CD14-positive monocyte (primary cell): ENCODE data around the gene RTN4R. TPM values are rescaled to one million over a fixed set of nuclear protein-coding genes. Genes with fewer than 3 reads are reported as not detected.

Experiments
- DNase-seq, 3 donors: peaks; one replicate each; pipeline ENCODE4 v3.0.0-alpha.2; 2011 to 2022
- H2AFZ ChIP-seq: 2 replicates; pipeline ENCODE4 v1.6.0; 2012; ENCODE audit warnings: mild to moderate bottlenecking, low read depth, low read length, inconsistent platforms; ENCODE audit not compliant: insufficient read depth, poor library complexity, severe bottlenecking
- H3K27ac ChIP-seq, 2 donors: 1 replicate in 1 of 2; 2 replicates in 1 of 2; pipeline ENCODE4 v1.5.1; 2012 to 2013; ENCODE audit warnings: low read length in 2 of 2, control low read depth in 1 of 2, inconsistent platforms in 1 of 2, low read depth in 1 of 2, mild to moderate bottlenecking in 1 of 2
- H3K27me3 ChIP-seq, 2 donors: one replicate each; pipeline versions ENCODE4 v1.6.0 to v1.6.1; 2011 to 2013; ENCODE audit warnings: low read length in 2 of 2; ENCODE audit not compliant: control insufficient read depth in 2 of 2, insufficient read depth in 2 of 2
- H3K36me3 ChIP-seq, 2 donors: replicated peaks in 1 of 2; 1 replicate in 1 of 2; 2 replicates in 1 of 2; pipeline versions ENCODE4 v1.5.1 to v1.6.1; 2012 to 2013; ENCODE audit warnings: low read length in 2 of 2, control low read depth in 1 of 2, inconsistent platforms in 1 of 2, mild to moderate bottlenecking in 1 of 2; ENCODE audit not compliant: insufficient read depth in 2 of 2, control insufficient read depth in 1 of 2
- H3K4me1 ChIP-seq, 2 donors: 1 replicate in 1 of 2; 2 replicates in 1 of 2; pipeline versions ENCODE4 v1.5.1 to v1.6.1; 2012 to 2013; ENCODE audit warnings: low read length in 2 of 2, control low read depth in 1 of 2, inconsistent platforms in 1 of 2, mild to moderate bottlenecking in 1 of 2, moderate library complexity in 1 of 2; ENCODE audit not compliant: insufficient read depth in 2 of 2, control insufficient read depth in 1 of 2
- H3K4me2 ChIP-seq: replicated peaks from 2 replicates; pipeline ENCODE3; 2012; ENCODE audit warnings: low read length, moderate library complexity, mild to moderate bottlenecking; ENCODE audit not compliant: poor library complexity, severe bottlenecking; ENCODE audit errors: extremely low read depth
- H3K4me3 ChIP-seq, 3 experiments: fragments of 200-600 bp in 1 of 3; sonication (generic) in 1 of 3; replicated peaks in 1 of 3; 1 replicate in 2 of 3; 2 replicates in 1 of 3; pipeline ENCODE4 v1.5.1; 2011 to 2013; ENCODE audit warnings: low read length in 3 of 3, mild to moderate bottlenecking in 3 of 3, control low read depth in 2 of 3, low read depth in 2 of 3, inconsistent platforms in 1 of 3, moderate library complexity in 1 of 3
- H3K79me2 ChIP-seq: 2 replicates; pipeline ENCODE4 v1.6.0; 2012; ENCODE audit warnings: mild to moderate bottlenecking, control low read depth, inconsistent platforms, low read length, moderate library complexity; ENCODE audit not compliant: insufficient read depth
- H3K9ac ChIP-seq: 2 replicates; pipeline ENCODE4 v1.6.0; 2017; ENCODE audit warnings: low read length, mild to moderate bottlenecking; ENCODE audit not compliant: insufficient read depth, poor library complexity, severe bottlenecking
- H3K9me3 ChIP-seq, 2 donors: replicated peaks in 1 of 2; 1 replicate in 1 of 2; 2 replicates in 1 of 2; pipeline versions ENCODE4 v1.5.1 to v1.6.1; 2012 to 2013; ENCODE audit warnings: low read length in 2 of 2, control low read depth in 1 of 2; ENCODE audit not compliant: control insufficient read depth in 1 of 2, insufficient read depth in 1 of 2
- H4K20me1 ChIP-seq: 2 replicates; pipeline ENCODE4 v1.6.0; 2012; ENCODE audit warnings: mild to moderate bottlenecking, low read length, control low read depth, moderate library complexity; ENCODE audit not compliant: insufficient read depth
- H3K27ac Mint-ChIP-seq, 7 donors: one replicate each; pipeline ENCODE4 v1.8.0; 2020; ENCODE audit warnings: mild to moderate bottlenecking in 7 of 7, mixed read lengths in 7 of 7, moderate library complexity in 6 of 7, inconsistent platforms in 2 of 7
- H3K27me3 Mint-ChIP-seq, 3 donors: one replicate each; pipeline ENCODE4 v1.8.0; 2021 to 2022; ENCODE audit warnings: low read depth in 3 of 3, mild to moderate bottlenecking in 3 of 3, mixed read lengths in 3 of 3, moderate library complexity in 3 of 3, inconsistent platforms in 1 of 3
- H3K36me3 Mint-ChIP-seq, 2 donors: one replicate each; pipeline ENCODE4 v1.8.0; 2020; ENCODE audit warnings: mixed read lengths in 2 of 2, inconsistent platforms in 1 of 2, mild to moderate bottlenecking in 1 of 2
- H3K4me1 Mint-ChIP-seq: one replicate; pipeline ENCODE4 v1.8.0; 2020; ENCODE audit warnings: mild to moderate bottlenecking, mixed read lengths
- H3K4me3 Mint-ChIP-seq, 2 donors: one replicate each; pipeline ENCODE4 v1.8.0; 2020; ENCODE audit warnings: mild to moderate bottlenecking in 2 of 2, mixed read lengths in 2 of 2, moderate library complexity in 1 of 2
- H3K9me3 Mint-ChIP-seq, 7 donors: one replicate each; pipeline ENCODE4 v1.8.0; 2020 to 2022; ENCODE audit warnings: mixed read lengths in 7 of 7, mild to moderate bottlenecking in 6 of 7, moderate library complexity in 6 of 7, inconsistent platforms in 2 of 7
- CTCF ChIP-seq: fragments of 200-600 bp; IDR thresholded peaks from one replicate; pipeline ENCODE4 v1.8.0; 2022; ENCODE audit warnings: antibody characterized with exemption, mild to moderate bottlenecking
- WGBS: methylation state at CpG from one replicate; pipeline ENCODE4 v1.1.5; 2013; ENCODE audit warnings: missing lambda C conversion rate; ENCODE audit not compliant: insufficient coverage; 5-methylcytosine and 5-hydroxymethylcytosine counted together
- intact Hi-C, 2 donors: fragments of 100-400 bp; cut with micrococcal nuclease; formaldehyde crosslinking; loops; one replicate each; pipeline versions ENCODE4 v1.15.0 to v1.15.1; 2023
- polyA plus RNA-seq, 3 donors: library from polyadenylated mRNA; depleted of rRNA in 1 of 3; unstranded in 2 of 3; stranded (reverse) in 1 of 3; fragments of 300-500 nt in 2 of 3; fragments of >200 nt in 1 of 3; fragmentation: Illumina TruSeq in 2 of 3; gene quantifications; 1 replicate in 2 of 3; 2 replicates in 1 of 3; pipeline ENCODE4 v1.2.3, GENCODE V29; 2012 to 2021

RTN4R gene
- polyA plus RNA-seq, 3 donors: not detected

DNA sequence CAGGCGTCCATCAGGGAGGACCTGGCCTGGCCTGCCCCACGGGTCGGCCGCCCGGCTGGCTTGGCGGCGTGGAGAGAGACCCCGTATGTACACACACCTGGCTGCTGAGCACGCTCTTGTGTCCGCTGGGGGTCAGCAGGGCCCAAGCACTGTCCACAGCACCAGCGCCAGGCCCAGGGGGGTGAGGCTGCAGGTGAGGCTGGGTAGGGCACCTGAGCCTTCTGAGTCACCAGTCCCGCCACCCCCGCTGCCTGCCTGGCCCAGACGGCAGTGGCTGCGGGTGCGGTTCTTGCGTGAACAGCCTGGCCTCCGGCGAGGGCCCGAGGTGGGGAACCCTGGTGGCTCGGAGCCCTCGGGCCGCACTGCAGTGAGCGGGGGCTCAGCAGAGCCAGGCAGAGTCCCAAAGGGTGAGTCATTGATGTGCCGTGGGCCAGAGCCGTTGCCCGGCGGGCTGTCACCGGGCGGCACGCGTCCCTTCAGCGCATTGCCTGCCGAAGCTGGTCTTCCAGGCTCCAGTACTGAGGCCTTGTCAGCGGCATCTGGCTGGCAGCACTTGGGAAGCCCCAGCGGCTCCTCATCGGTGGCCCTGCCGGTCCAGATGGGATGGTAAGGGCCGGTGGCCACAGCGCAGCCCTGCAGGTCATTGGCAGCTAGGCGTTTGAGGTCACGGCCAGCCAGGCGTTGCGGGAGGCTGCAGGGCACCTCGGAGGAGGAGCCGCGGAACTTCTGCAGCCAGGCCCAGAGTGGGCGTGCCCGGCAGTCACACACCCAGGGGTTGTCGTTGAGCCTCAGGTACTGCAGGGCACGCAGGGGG lies 26.3 kb downstream of the RTN4R start:
- no peak overlapping the region for H3K4me3 Mint-ChIP-seq
- Histone ChIP-seq H3K4me2 (no peak overlapping the region), H4K20me1 (no peaks in the 10 kb centered on the region), H3K27ac (no peak overlapping the region), H2AFZ (no peak overlapping the region), H3K9ac (no peak overlapping the region), H3K27me3 (no peaks in the 10 kb centered on the region), H3K4me1 (peaks cover 9 to 20% of the 10 kb centered on the region in 2 donors), H3K9me3 (no peaks in the 10 kb centered on the region), H3K4me3 (no peak overlapping the region), H3K36me3 (no peaks in the 10 kb centered on the region), H3K79me2 (no peaks in the 10 kb centered on the region)
- whole genome bisulfite sequencing: 94% methylated on average over 50 of the region's 51 CpGs
- H3K4me1 Mint-ChIP-seq: peaks cover 21% of the 10 kb centered on the region
- DNase-seq: no peak
- TF ChIP-seq CTCF: no peak
- H3K9me3 Mint-ChIP-seq: no peaks in the 10 kb centered on the region
- H3K27ac Mint-ChIP-seq: no peak overlapping the region
- peaks cover 0 to under 1% (median 0%) of the 10 kb centered on the region in 3 donors for H3K27me3 Mint-ChIP-seq
- H3K36me3 Mint-ChIP-seq: no peaks in the 10 kb centered on the region
- intact Hi-C loops: no loop called here

- no peak overlapping the region for H2AFZ ChIP-seq
- H3K9ac ChIP-seq: no peak overlapping the region
- no peak overlapping the region for H3K4me2 ChIP-seq
- Mint-ChIP-seq H3K27ac (no peak overlapping the region), H3K4me1 (peaks cover 21% of the 10 kb centered on the region), H3K36me3 (no peaks in the 10 kb centered on the region), H3K4me3 (no peak overlapping the region), H3K9me3 (no peaks in the 10 kb centered on the region), H3K27me3 (peaks cover 0 to 2% (median 0%) of the 10 kb centered on the region in 3 donors)
- H3K27ac ChIP-seq: no peak overlapping the region
- no peak for TF ChIP-seq CTCF
- H3K4me3 ChIP-seq: no peak overlapping the region
- H3K79me2 ChIP-seq: no peaks in the 10 kb centered on the region
- intact Hi-C loops: no loop called here
- H3K9me3 ChIP-seq: no peaks in the 10 kb centered on the region
- no peak for DNase-seq
- H3K4me1 ChIP-seq: peaks cover 9 to 20% of the 10 kb centered on the region in 2 donors
- H3K36me3 ChIP-seq: no peaks in the 10 kb centered on the region
- no peaks in the 10 kb centered on the region for H3K27me3 ChIP-seq
- WGBS: 97% methylated on average over 6 of the region's 8 CpGs
- H4K20me1 ChIP-seq: no peaks in the 10 kb centered on the region
These were observed 27.2 kb downstream of the RTN4R start for GRCh38 chr22:20240900-20241299.
